Activated naive CD8-positive, alpha-beta T cell treated with anti-CD3 and anti-CD28 coated beads, Interleukin-2, amount 50 U/mL, for 24 hours (primary cell): ENCODE results near the gene CALHM5.
"Not testable (repeated sequence)": the region's sequence is repeated elsewhere in the genome, so short reads cannot be mapped to it uniquely, and the experiment has no call there.

Experiments used
- ATAC-seq: fragments of 150-1000 bp; cut with Tn5 transposase; one replicate; pipeline ENCODE4 v1.10.0; 2021
- DNase-seq: peaks from one replicate; pipeline ENCODE4 v3.0.0; 2021
- H3K27ac Mint-ChIP-seq: one replicate; pipeline ENCODE4 v1.8.0; 2021; ENCODE audit warnings: mild to moderate bottlenecking, mixed read lengths
- H3K27me3 Mint-ChIP-seq: one replicate; pipeline ENCODE4 v1.8.0; 2021; ENCODE audit warnings: mixed read lengths
- H3K36me3 Mint-ChIP-seq: one replicate; pipeline ENCODE4 v1.8.0; 2021; ENCODE audit warnings: low read depth, mixed read lengths
- H3K4me1 Mint-ChIP-seq: one replicate; pipeline ENCODE4 v1.8.0; 2021; ENCODE audit warnings: mixed read lengths
- H3K4me3 Mint-ChIP-seq: one replicate; pipeline ENCODE4 v1.8.0; 2021; ENCODE audit warnings: mild to moderate bottlenecking, moderate library complexity, mixed read lengths
- H3K9me3 Mint-ChIP-seq: one replicate; pipeline ENCODE4 v1.8.0; 2021; ENCODE audit warnings: mixed read lengths

CALHM5 gene

DNA sequence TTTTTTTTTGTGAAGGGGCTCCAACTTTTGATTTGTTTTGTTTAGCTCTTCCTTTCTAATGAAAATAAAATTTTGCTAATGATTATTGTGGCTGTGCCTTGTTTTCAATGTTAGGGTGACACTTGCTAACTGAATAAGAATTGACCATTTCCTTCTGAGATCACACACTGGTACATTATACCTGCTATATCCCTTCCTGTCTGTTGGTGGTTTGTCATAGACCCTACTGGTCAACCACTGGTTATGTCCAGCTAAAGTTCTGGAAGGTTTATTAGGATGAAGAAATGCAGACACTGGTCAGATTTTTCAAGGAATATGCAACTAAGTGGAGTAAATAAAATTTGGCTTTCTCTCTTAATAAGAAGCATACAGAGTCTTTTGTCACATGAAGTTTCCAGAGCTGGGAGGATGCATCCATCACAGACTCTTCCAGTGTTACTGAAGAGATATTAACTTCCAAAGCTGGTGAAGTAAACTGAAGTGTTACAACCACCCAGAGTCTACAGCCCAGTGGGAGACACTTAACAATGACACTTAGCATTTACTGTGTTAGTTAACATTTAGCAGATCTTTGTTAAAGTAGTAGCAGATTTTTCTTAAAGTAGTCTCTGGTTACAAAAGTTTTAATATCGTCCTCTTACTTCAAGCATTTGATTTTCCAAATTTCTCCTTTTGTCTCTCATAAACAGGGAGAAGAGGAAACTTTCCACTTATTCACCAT, 19.7 kb upstream of the CALHM5 start:
- no peak overlapping the region for H3K27ac Mint-ChIP-seq
- H3K4me3 Mint-ChIP-seq: no peak overlapping the region
- DNase-seq: no peak
- no peak for ATAC-seq
- H3K36me3 Mint-ChIP-seq: no peaks in the 10 kb centered on the region
- no peaks in the 10 kb centered on the region for H3K4me1 Mint-ChIP-seq
- no peaks in the 10 kb centered on the region for H3K9me3 Mint-ChIP-seq
- peaks cover 7% of the 10 kb centered on the region for H3K27me3 Mint-ChIP-seq

DNA sequence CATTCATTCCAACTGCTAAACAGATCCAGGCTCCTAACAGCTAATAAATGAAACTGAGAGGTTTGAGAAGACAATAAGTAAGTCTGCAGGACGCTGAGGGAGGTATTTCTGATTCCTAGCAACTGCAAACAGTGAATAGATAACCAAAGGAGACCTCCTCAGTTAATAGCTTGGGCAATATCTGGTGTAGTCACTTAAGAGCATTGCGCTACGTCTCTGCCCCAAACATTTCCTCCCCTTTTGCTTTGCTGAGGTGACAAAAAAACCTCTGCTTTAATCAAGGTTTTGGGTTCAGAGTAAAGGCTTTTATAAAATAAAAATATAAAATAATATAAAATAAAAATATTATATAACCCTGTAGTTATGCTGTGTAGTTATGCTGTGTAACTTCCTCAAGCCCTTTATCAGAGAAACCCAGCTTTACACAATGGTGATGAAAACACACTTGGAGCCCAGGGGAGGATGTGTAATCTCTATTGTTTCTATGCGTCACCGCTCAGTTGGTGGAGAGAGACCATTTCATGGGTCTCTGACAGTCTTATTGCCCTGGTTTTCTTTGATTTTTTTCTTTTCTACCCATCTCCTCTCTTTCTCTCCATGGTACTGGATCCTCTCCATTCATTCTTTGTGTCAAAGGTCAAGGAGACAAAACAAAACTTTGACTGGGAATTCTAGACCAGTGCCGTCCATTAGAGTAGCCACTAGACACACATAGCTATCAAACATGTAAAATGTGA, 18.9 kb upstream of the CALHM5 start:
- no peaks in the 10 kb centered on the region for H3K36me3 Mint-ChIP-seq
- H3K9me3 Mint-ChIP-seq: no peaks in the 10 kb centered on the region
- peaks cover 7% of the 10 kb centered on the region for H3K27me3 Mint-ChIP-seq
- DNase-seq (no peak), ATAC-seq (no peak)
- no peaks in the 10 kb centered on the region for H3K4me1 Mint-ChIP-seq
- H3K4me3 Mint-ChIP-seq: no peak overlapping the region
- no peak overlapping the region for H3K27ac Mint-ChIP-seq

DNA sequence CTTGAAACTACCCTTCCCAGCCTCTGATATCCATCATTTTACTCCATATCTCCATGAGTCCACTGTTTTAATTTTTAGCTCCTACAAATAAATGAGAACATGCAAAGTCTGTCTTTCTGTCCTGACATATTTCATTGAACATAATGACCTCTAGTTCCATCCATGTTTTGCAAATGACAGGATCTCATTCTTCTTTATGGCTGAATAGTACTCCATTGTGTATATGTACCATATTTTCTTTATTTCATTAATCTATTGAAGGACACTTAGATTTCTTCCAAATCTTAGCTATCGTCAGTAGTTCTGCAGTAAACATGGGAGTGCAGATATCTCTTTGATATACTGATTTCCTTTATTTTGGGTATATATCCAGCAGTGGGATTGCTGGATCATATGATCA, 16.3 kb upstream of the CALHM5 start:
- ATAC-seq, H3K27me3 Mint-ChIP-seq, H3K27ac Mint-ChIP-seq, H3K9me3 Mint-ChIP-seq, H3K36me3 Mint-ChIP-seq, H3K4me3 Mint-ChIP-seq, DNase-seq, H3K4me1 Mint-ChIP-seq: not testable (repeated sequence)

DNA sequence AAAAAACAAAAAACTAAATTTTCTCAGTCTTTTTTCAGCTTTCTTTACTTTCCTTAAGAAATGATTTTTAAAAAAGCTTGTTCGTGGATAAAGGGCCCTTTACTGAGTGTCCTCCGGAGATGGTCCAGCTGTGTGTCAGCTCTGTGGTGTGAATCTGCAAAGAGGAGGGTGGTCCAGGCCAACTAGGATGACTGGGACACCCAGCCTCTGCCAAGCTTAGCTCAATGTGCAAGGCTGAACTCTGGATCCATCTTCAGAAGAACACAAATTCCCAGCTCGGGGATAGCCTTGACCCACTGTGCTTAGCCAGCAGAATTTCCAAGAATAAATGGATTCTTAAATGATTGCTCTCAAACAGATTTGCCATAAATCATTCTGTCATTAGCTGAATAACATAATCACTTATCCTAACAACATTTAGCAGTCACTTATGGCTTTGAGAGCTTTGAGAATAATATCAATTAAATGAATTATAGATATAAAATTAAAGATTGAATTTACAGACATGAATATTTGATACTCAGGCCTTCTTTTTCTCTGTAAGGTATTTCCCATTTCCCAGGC, 14.2 kb upstream of the CALHM5 start:
- Mint-ChIP-seq H3K27me3 (peaks cover 6% of the 10 kb centered on the region), H3K36me3 (no peaks in the 10 kb centered on the region)

DNA sequence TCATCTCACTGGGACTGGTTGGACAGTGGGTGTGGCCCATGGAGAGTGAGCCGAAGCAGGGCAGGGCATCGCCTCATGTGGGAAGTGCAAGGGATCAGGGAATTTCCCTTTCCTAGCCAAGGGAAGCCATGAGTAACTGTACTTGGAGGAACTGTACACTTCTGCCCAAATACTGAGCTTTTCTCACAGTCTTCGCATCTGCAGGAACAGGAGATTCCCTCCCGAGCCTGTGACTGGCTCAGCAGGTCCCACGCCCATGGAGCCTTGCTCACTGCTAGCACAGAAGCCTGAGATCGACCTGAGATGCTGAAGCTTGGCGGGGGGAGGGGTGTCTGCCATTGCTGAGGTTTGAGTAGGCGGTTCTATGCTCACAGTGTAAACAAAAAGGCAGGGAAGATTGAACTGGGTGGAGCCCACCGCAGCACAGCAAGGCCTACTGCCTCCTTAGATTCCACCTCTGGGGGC, 10.4 kb upstream of the CALHM5 start:
- no peak overlapping the region for H3K27ac Mint-ChIP-seq
- peaks cover 2% of the 10 kb centered on the region for H3K36me3 Mint-ChIP-seq
- H3K27me3 Mint-ChIP-seq: peaks cover 18% of the 10 kb centered on the region
- H3K9me3 Mint-ChIP-seq: peaks cover 10% of the 10 kb centered on the region
- no peak overlapping the region for H3K4me3 Mint-ChIP-seq
- DNase-seq: no peak
- no peak for ATAC-seq
- H3K4me1 Mint-ChIP-seq: no peaks in the 10 kb centered on the region

More for the DNA sequence above, 14.2 kb upstream of the CALHM5 start:
- no peak overlapping the region for H3K27ac Mint-ChIP-seq
- no peaks in the 10 kb centered on the region for H3K4me1 Mint-ChIP-seq
- no peak for DNase-seq
- H3K9me3 Mint-ChIP-seq: no peaks in the 10 kb centered on the region
- no peak for ATAC-seq
- no peak overlapping the region for H3K4me3 Mint-ChIP-seq

DNA sequence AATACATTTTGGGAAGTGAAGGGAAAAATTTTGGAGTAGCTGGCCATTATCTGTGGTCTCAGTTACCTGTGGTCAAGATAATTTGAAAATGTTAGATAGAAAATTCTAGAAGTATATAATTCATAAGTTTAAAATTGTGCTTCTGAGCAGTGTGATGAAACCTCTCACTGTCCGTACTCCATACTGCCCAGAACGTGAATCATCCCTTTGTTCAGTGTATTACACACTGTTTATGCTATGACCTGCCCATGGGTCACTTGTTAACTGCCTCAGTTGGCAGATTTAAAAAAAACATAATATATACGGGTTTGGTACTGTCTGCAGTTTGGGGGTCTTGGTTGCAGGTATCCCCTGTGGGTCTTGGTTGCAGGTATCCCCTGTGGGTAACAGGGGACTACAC, 4.1 kb upstream of the CALHM5 start:
- DNase-seq: no peak
- Mint-ChIP-seq H3K36me3 (peaks cover 2% of the 10 kb centered on the region), H3K27ac (no peak overlapping the region), H3K4me3 (no peak overlapping the region), H3K4me1 (no peaks in the 10 kb centered on the region), H3K27me3 (peaks cover 12% of the 10 kb centered on the region), H3K9me3 (peaks cover 14% of the 10 kb centered on the region)
- ATAC-seq: no peak

DNA sequence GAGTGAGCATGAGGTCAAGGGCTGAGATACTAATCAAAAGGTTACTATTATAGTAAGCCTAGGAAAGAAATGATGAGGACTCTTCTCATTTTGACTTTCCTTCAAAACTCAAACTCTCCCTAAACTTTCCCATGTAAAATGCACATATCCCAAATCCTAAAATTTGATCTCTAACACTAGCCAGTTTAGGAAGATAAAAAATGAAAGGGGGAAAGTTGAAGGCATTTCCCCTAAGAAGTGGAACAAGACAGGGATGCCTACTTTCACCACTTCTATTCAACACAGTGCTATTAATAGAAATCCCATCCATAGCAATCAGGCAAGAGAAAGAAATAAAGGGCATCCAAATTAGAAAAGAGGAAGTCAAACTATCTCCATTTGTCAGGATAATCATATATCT, 2.9 kb upstream of the CALHM5 start:
- no peak for ATAC-seq
- Mint-ChIP-seq H3K27ac (no peak overlapping the region), H3K27me3 (peaks cover 6% of the 10 kb centered on the region), H3K36me3 (no peaks in the 10 kb centered on the region), H3K9me3 (peaks cover 14% of the 10 kb centered on the region), H3K4me3 (no peak overlapping the region), H3K4me1 (no peaks in the 10 kb centered on the region)
- DNase-seq: no peak

DNA sequence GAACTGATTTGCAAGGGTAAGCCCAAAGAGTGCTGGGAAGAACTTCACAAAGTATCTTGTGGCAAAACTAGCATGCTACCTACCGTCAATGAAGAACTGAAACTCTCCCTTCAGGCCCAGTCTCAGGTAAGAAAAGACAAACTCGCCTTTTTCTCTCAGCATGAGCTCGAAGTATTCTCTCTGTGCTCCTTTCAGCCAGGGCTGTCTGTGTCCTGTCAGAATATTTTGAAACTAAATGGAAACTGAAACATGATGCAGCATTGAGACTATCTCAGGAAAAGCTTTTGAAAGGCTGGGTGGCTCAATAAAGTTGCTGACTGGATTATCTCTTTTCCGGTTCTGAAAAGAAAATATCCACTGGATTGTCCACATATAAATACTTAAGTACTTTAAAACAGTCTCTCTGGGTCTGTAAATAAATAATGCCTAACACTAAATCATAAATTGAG, 696 bp downstream of the CALHM5 start:
- H3K36me3 Mint-ChIP-seq: no peaks in the 10 kb centered on the region
- peaks cover 4% of the 10 kb centered on the region for H3K9me3 Mint-ChIP-seq
- ATAC-seq: no peak
- no peak overlapping the region for H3K4me3 Mint-ChIP-seq
- DNase-seq: no peak
- no peak overlapping the region for H3K27ac Mint-ChIP-seq
- no peaks in the 10 kb centered on the region for H3K27me3 Mint-ChIP-seq
- no peaks in the 10 kb centered on the region for H3K4me1 Mint-ChIP-seq

DNA sequence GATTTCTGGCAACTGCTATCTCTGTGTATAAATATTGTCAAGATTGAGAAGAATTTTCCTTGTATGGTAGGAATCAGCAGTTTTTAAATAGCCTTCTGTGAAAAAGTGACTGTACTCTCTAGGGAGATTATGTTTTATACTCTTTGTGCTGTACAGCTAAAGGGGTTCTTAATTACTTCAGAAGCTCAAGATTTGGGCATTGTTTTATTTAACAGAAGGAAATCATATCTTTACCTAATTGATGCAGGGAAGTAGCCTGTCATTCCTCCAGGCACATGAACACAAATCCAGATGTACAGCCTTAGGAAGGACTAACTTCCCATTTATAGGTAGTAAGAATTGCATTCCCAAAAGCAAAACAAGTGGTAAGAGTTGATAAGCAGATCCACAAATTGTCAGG, 1.3 kb downstream of the CALHM5 start:
- no peak overlapping the region for H3K4me3 Mint-ChIP-seq
- peaks cover 4% of the 10 kb centered on the region for H3K9me3 Mint-ChIP-seq
- H3K27ac Mint-ChIP-seq: no peak overlapping the region
- DNase-seq: no peak
- H3K4me1 Mint-ChIP-seq: no peaks in the 10 kb centered on the region
- ATAC-seq: no peak
- H3K36me3 Mint-ChIP-seq: no peaks in the 10 kb centered on the region
- H3K27me3 Mint-ChIP-seq: no peaks in the 10 kb centered on the region

DNA sequence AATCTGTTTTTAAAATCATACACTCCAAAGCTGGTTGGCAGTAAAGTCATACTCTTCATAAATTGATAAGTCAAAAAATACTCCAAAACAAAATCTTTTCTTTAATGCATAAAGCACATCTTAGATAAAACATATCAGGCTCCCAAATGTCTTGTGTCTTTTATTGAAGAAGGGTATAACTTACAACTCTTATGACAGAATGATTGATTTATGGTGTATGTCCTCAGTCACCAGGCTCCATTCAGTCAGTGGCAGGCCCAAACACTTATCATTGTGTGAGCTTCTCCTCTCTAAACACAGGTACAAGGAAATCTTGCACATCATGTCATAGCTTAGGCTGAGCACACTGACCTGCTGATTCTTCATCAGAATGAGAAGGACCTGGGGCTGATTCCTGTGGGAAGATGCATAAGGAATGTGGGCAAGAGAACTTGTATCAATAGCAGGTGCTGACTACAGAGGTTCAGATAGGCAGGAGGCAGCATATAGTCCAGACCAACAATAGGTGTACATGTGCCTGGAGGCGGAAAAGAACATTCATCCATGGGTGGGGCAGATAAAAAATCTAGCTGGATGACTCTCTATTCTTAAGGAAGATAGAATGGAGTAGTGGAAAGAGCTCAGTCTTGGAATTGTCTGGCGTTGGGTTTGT, 1.9 kb downstream of the CALHM5 start:
- no peak overlapping the region for H3K27ac Mint-ChIP-seq
- peaks cover 4% of the 10 kb centered on the region for H3K9me3 Mint-ChIP-seq
- no peaks in the 10 kb centered on the region for H3K27me3 Mint-ChIP-seq
- no peaks in the 10 kb centered on the region for H3K36me3 Mint-ChIP-seq
- H3K4me3 Mint-ChIP-seq: no peak overlapping the region
- no peaks in the 10 kb centered on the region for H3K4me1 Mint-ChIP-seq
- no peak for DNase-seq
- ATAC-seq: no peak

DNA sequence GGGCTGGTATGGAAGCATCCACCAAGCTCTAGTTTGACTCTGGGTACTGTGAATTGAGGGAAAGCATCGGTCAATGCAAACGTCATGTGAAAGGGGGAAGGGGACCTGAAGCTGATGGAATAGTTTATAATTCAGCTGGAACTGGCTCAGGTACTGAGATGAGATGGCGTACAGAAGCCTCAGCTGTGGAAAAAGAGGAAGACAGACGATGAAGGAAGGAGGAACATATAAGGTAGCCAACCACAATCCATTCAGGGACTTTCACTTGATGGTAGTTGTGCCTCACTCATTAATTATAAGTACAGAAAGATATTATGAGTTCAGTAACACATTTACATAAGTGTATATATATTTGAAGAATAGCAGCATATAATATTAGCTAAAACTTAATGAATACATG, 2.7 kb downstream of the CALHM5 start:
- no peaks in the 10 kb centered on the region for H3K36me3 Mint-ChIP-seq
- H3K4me1 Mint-ChIP-seq: no peaks in the 10 kb centered on the region
- H3K27ac Mint-ChIP-seq: no peak overlapping the region
- ATAC-seq (no peak), DNase-seq (no peak)
- H3K4me3 Mint-ChIP-seq: no peak overlapping the region
- no peaks in the 10 kb centered on the region for H3K27me3 Mint-ChIP-seq
- H3K9me3 Mint-ChIP-seq: no peaks in the 10 kb centered on the region

DNA sequence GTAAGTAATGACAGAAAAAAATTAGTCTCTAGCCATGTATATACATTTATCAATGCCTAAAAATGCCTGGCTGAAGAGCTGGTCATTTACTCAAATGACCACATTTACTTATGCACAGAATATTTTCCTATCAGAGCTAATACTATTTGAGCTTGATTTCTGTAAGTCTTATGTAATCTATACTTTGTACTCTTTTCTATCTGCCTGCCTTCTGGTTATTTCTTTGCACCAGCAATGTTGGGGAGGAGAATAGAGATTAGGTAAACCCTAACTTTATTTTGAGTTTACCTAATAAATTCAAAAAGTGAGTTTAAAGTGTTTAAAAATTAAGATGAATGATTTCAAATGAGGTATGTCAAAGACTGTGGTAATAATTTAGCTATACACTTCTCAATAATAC, 3.7 kb downstream of the CALHM5 start:
- Mint-ChIP-seq H3K4me3 (no peak overlapping the region), H3K27ac (no peak overlapping the region), H3K27me3 (no peaks in the 10 kb centered on the region), H3K4me1 (no peaks in the 10 kb centered on the region), H3K36me3 (no peaks in the 10 kb centered on the region), H3K9me3 (no peaks in the 10 kb centered on the region)
- no peak for ATAC-seq
- DNase-seq: no peak

DNA sequence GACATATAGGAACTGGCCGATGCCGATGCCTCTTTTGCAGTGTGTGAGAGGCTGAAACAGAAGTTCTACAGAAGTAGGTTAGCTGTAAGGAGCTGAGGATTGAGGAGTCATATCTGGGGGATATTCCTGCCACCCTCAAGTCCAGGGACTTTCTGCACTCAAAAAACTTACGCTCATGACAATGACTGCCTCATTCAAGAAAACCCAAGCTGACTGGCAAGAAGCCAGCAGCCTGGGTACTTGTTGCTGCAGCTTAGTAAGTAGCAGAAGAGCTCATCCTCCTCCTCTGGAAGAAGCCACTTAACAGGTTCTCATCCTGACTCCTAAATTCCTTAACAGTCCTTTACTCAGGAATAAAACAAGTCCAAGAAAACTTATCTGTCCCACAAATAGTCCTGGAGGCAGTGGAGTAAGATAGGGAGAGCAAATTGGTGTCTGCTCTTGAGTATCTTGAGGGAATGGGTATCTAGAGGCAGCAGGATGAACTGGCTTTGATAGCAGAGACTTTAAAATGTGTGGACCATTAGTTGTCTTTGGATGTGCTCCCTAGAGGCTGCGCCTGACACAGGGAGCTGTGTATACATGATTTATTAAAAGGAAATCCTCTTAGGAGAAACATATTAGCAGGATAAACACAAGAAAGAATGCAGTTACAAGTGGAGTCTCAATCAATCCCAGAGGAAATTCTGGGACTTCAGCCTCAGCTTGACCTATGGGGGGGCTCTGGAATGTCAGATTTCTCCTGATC, 7.4 kb downstream of the CALHM5 start:
- H3K27me3 Mint-ChIP-seq: no peaks in the 10 kb centered on the region
- H3K36me3 Mint-ChIP-seq: no peaks in the 10 kb centered on the region
- no peaks in the 10 kb centered on the region for H3K9me3 Mint-ChIP-seq
- DNase-seq: no peak
- no peak for ATAC-seq
- no peaks in the 10 kb centered on the region for H3K4me1 Mint-ChIP-seq
- no peak overlapping the region for H3K27ac Mint-ChIP-seq
- no peak overlapping the region for H3K4me3 Mint-ChIP-seq

DNA sequence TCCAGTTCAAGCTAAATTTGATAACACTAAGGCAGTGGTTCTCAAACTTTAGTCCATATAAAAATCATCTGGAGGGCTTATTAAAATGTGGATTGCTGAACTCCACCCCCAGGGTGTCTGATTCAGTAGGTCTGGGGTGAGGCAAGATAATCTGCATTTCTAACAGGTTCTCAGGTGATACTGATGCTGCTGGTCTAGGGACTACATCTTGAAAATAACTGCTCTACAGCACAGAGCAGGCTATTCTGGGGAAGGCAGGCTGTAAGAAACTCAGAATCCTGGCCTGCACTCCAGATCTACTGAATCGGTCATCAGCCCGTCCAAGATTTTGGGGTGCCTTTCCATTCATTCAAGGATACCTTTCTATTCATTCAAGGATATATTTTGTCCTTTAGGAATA, 11.5 kb downstream of the CALHM5 start:
- Mint-ChIP-seq H3K36me3 (no peaks in the 10 kb centered on the region), H3K4me3 (no peak overlapping the region), H3K27me3 (peaks cover 2% of the 10 kb centered on the region), H3K4me1 (no peaks in the 10 kb centered on the region), H3K27ac (no peak overlapping the region), H3K9me3 (no peaks in the 10 kb centered on the region)
- ATAC-seq: no peak
- no peak for DNase-seq
